Stomach (tissue), 4 donors: Measurements from ENCODE around the gene BCAP29.

ENCODE experiments used
- CTCF ChIP-seq, 7 experiments: fragments of 450-650 bp in 4 of 7; fragments of 200-600 bp in 3 of 7; sonication (generic) in 3 of 7; IDR thresholded peaks; one replicate each; pipeline ENCODE4 v1.5.1; 2016 to 2019; ENCODE audit warnings: antibody characterized with exemption in 7 of 7, control low read depth in 2 of 7, mild to moderate bottlenecking in 1 of 7
- EP300 ChIP-seq: sonication (generic); formaldehyde crosslinking; IDR thresholded peaks from one replicate; pipeline ENCODE4 v1.6.1; 2017; ENCODE audit warnings: antibody characterized with exemption
- POLR2A ChIP-seq, 4 donors: fragments of 450-650 bp; IDR thresholded peaks; one replicate each; pipeline ENCODE4 v1.6.1; 2016; ENCODE audit warnings: antibody characterized with exemption in 4 of 4, control low read depth in 2 of 4, mild to moderate bottlenecking in 1 of 4, moderate library complexity in 1 of 4
- POLR2AphosphoS5 ChIP-seq, 3 donors: sonication (generic); formaldehyde crosslinking; IDR thresholded peaks; one replicate each; pipeline ENCODE4 v1.6.1; 2016; ENCODE audit warnings: antibody characterized with exemption in 3 of 3

GRCh38 chr7:107605218-107605815, 25.3 kb downstream of the BCAP29 start:
- TF ChIP-seq CTCF (IDR thresholded peaks at IDR 0.05): no peak
- no peak for TF ChIP-seq POLR2A (IDR thresholded peaks at IDR 0.05)
- no peak for TF ChIP-seq EP300
- no peak for TF ChIP-seq POLR2AphosphoS5 (IDR thresholded peaks at IDR 0.05)
